DOHH2 (cell line): ENCODE measurements around the gene GBP2.
"Not testable (repeated sequence)": the region's sequence is repeated elsewhere in the genome, so short reads cannot be mapped to it uniquely, and the experiment has no call there.

Experiments
- H3F3A ChIP-seq: fragments of 200-600 bp; sonication (generic), shearing (Covaris generic); 2 replicates; pipeline ENCODE4 v1.6.0; 2016; ENCODE audit warnings: antibody characterized with exemption, mild to moderate bottlenecking; ENCODE audit not compliant: control insufficient read depth, insufficient read depth
- H3K27ac ChIP-seq: fragments of 200-600 bp; sonication (generic); 2 replicates; pipeline ENCODE4 v1.5.1; 2014; ENCODE audit warnings: low read depth, mild to moderate bottlenecking, low read length, moderate library complexity
- H3K27me3 ChIP-seq: fragments of 200-600 bp; sonication (generic); 2 replicates; pipeline ENCODE4 v1.6.1; 2014; ENCODE audit warnings: mild to moderate bottlenecking, low read length, mixed read lengths; ENCODE audit not compliant: control insufficient read depth
- H3K36me3 ChIP-seq: fragments of 200-600 bp; sonication (generic); 2 replicates; pipeline ENCODE4 v1.6.1; 2014; ENCODE audit warnings: mild to moderate bottlenecking, low read length, moderate library complexity, mixed read lengths; ENCODE audit not compliant: control insufficient read depth
- H3K4me1 ChIP-seq: fragments of 200-600 bp; sonication (generic); 2 replicates; pipeline ENCODE4 v1.6.1; 2014; ENCODE audit warnings: mild to moderate bottlenecking, low read length, mixed read lengths; ENCODE audit not compliant: control insufficient read depth
- H3K4me2 ChIP-seq: fragments of 200-600 bp; sonication (generic); 2 replicates; pipeline ENCODE4 v1.6.0; 2014; ENCODE audit warnings: mild to moderate bottlenecking, low read length, moderate library complexity
- H3K4me3 ChIP-seq: fragments of 200-600 bp; sonication (generic); 2 replicates; pipeline ENCODE4 v1.5.1; 2014; ENCODE audit warnings: mild to moderate bottlenecking, low read length, mixed read lengths
- H3K79me2 ChIP-seq: fragments of 200-600 bp; sonication (generic); 2 replicates; pipeline ENCODE4 v1.6.1; 2014; ENCODE audit warnings: mild to moderate bottlenecking, low read length, mixed read lengths; ENCODE audit not compliant: control insufficient read depth
- H3K9me2 ChIP-seq: fragments of 200-600 bp; sonication (generic); replicated peaks from 2 replicates; pipeline ENCODE4 v1.6.1; 2014; ENCODE audit warnings: mild to moderate bottlenecking, low read length, mixed read lengths; ENCODE audit not compliant: control insufficient read depth
- H3K9me3 ChIP-seq: fragments of 200-600 bp; sonication (generic); 2 replicates; pipeline ENCODE4 v1.6.1; 2014; ENCODE audit warnings: antibody characterized with exemption, low read length, mixed read lengths; ENCODE audit not compliant: control insufficient read depth, insufficient read depth
- H4K20me1 ChIP-seq: fragments of 200-600 bp; sonication (generic); 2 replicates; pipeline ENCODE4 v1.6.0; 2014; ENCODE audit warnings: low read depth, mild to moderate bottlenecking, antibody characterized with exemption, low read length, moderate library complexity; ENCODE audit not compliant: control insufficient read depth, insufficient read depth
- CTCF ChIP-seq: fragments of 200-600 bp; sonication (generic); IDR thresholded peaks from one replicate; pipeline ENCODE4 v1.5.1; 2014; ENCODE audit warnings: antibody characterized with exemption, mild to moderate bottlenecking, low read depth, low read length; ENCODE audit not compliant: poor library complexity, severe bottlenecking
- EZH2phosphoT487 ChIP-seq: fragments of 200-600 bp; sonication (generic); IDR thresholded peaks from 2 replicates; pipeline ENCODE4 v1.6.1; 2017; ENCODE audit warnings: borderline replicate concordance, mild to moderate bottlenecking, antibody characterized with exemption, low read length, moderate library complexity, mixed read lengths

Gene GBP2

GRCh38 chr1:89081005-89081404 lies 44.9 kb downstream of the GBP2 start:
- Histone ChIP-seq H3K9me2 (no peaks in the 10 kb centered on the region; the same call in 1 of the 2 replicates), H3K4me2 (no peak overlapping the region), H3K4me3 (no peak overlapping the region), H3K27me3 (no peaks in the 10 kb centered on the region), H3K4me1 (no peaks in the 10 kb centered on the region), H3K27ac (no peak overlapping the region), H4K20me1 (no peaks in the 10 kb centered on the region), H3F3A (no peaks in the 10 kb centered on the region), H3K36me3 (no peaks in the 10 kb centered on the region), H3K79me2 (no peaks in the 10 kb centered on the region), H3K9me3 (no peaks in the 10 kb centered on the region)
- TF ChIP-seq EZH2phosphoT487 = no peak
- TF ChIP-seq CTCF = no peak

- H3K9me3 ChIP-seq, H3K27me3 ChIP-seq, H3K27ac ChIP-seq, H4K20me1 ChIP-seq, H3F3A ChIP-seq, H3K4me2 ChIP-seq, H3K79me2 ChIP-seq, H3K36me3 ChIP-seq, H3K4me1 ChIP-seq, H3K4me3 ChIP-seq, H3K9me2 ChIP-seq: not testable (repeated sequence)
These were observed 45.8 kb downstream of the GBP2 start for GRCh38 chr1:89080068-89080467.

- not testable (repeated sequence) for H3K4me3 ChIP-seq, H3K79me2 ChIP-seq, H3K27me3 ChIP-seq, H4K20me1 ChIP-seq, H3K36me3 ChIP-seq, H3F3A ChIP-seq, H3K9me3 ChIP-seq, H3K4me1 ChIP-seq, H3K27ac ChIP-seq, H3K4me2 ChIP-seq, H3K9me2 ChIP-seq
These were observed 53.3 kb downstream of the GBP2 start for GRCh38 chr1:89072466-89073065.

- H4K20me1 ChIP-seq = no peaks in the 10 kb centered on the region
These were observed 55.4 kb downstream of the GBP2 start for GRCh38 chr1:89070509-89070908.

More at GRCh38 chr1:89070509-89070908, 55.4 kb downstream of the GBP2 start:
- TF ChIP-seq CTCF (no peak), EZH2phosphoT487 (no peak)
- no peaks in the 10 kb centered on the region for H3K27me3 ChIP-seq
- H3K4me3 ChIP-seq = no peak overlapping the region
- H3K4me2 ChIP-seq = no peak overlapping the region
- no peaks in the 10 kb centered on the region for H3K4me1 ChIP-seq
- H3K9me3 ChIP-seq = no peaks in the 10 kb centered on the region
- no peaks in the 10 kb centered on the region for H3K36me3 ChIP-seq
- no peak overlapping the region for H3K27ac ChIP-seq
- H3K79me2 ChIP-seq = no peaks in the 10 kb centered on the region
- H3K9me2 ChIP-seq = no peaks in the 10 kb centered on the region
- H3F3A ChIP-seq = no peaks in the 10 kb centered on the region
